Urinary bladder (tissue), 4 donors: Measurements from ENCODE around the gene MBD3L3. TPM values are rescaled to one million over a fixed set of nuclear protein-coding genes. Genes with fewer than 3 reads are reported as not detected.
"Not testable (repeated sequence)": the region's sequence is repeated elsewhere in the genome, so short reads cannot be mapped to it uniquely, and the experiment has no call there.

Experiments used
- DNase-seq: peaks from one replicate; pipeline ENCODE4 v3.0.0-alpha.2; 2015; ENCODE audit errors: extremely low spot score
- H3K27ac ChIP-seq: one replicate; pipeline ENCODE4 v1.5.1; 2013; ENCODE audit warnings: low read depth, mild to moderate bottlenecking, moderate library complexity
- H3K36me3 ChIP-seq: one replicate; pipeline ENCODE4 v1.6.1; 2013; ENCODE audit warnings: mild to moderate bottlenecking, moderate library complexity; ENCODE audit not compliant: insufficient read depth
- H3K4me1 ChIP-seq: one replicate; pipeline ENCODE4 v1.6.1; 2013; ENCODE audit warnings: mild to moderate bottlenecking, moderate library complexity; ENCODE audit not compliant: insufficient read depth
- H3K4me3 ChIP-seq: one replicate; pipeline ENCODE4 v1.5.1; 2013; ENCODE audit warnings: low read depth, low read length
- WGBS: extraction: QIAGEN DNeasy Blood & Tissue Kit; methylation state at CpG from one replicate; pipeline ENCODE4 v1.1.7; 2013; 5-methylcytosine and 5-hydroxymethylcytosine counted together
- polyA plus RNA-seq: library from polyadenylated mRNA; stranded (reverse); fragments of 200-250 nt; gene quantifications from one replicate; pipeline ENCODE4 v1.2.3, GENCODE V29; 2013
- total RNA-seq: library from RNA; depleted of rRNA; stranded (reverse); fragments of >200 nt; gene quantifications from one replicate; pipeline ENCODE4 v1.2.3, GENCODE V29; 2014
- donor health status: healthy with polysubstance abuse.
- donor health status: healthy.

Gene MBD3L3
- total and polyA plus RNA-seq, 2 donors = not detected

- H3K4me1 ChIP-seq, H3K27ac ChIP-seq, H3K4me3 ChIP-seq, H3K36me3 ChIP-seq, DNase-seq: not testable (repeated sequence)
- no CpG with 5 or more reads among the region's 7 CpGs for WGBS
Measured at GRCh38 chr19:7049021-7049420, 9.5 kb downstream of the MBD3L3 start, which contains the start of gene MBD3L2. Gene MBD3L2, plus strand, starts transcription at chr19:7049321. Its CDS starts 53 bp downstream, at chr19:7049374.

DNA sequence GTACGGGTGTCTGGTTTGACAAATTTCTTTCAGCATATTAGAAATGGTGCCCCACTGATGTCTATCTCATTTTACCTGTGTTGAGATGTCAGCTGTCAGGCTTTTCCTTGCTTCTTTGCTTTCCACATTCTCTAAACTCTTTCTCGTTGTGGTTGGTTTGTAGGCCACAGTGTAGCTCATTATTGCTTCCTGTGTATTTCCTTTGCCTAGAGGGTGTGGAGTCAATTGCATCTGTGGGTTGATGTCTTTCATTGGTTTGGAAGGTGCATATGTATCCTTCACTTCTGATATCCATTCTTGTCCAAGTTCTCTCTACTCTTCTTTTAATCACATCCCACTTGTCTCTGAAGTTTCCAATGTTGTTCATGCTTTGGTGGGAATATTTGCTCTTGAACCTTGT is 16.9 kb downstream of the MBD3L3 start:
- not testable (repeated sequence) for DNase-seq, H3K4me1 ChIP-seq, H3K36me3 ChIP-seq, H3K27ac ChIP-seq, H3K4me3 ChIP-seq
- WGBS = no CpG with 5 or more reads among the region's 2 CpGs

GRCh38 chr19:7040079-7040478 is 18.4 kb downstream of the MBD3L3 start, which contains the start of gene MBD3L4:
Gene MBD3L4, minus strand, starts transcription at chr19:7040179. Its CDS starts 35 bp downstream, at chr19:7040144.
- WGBS = no CpG with 5 or more reads among the region's 9 CpGs
- not testable (repeated sequence) for H3K4me3 ChIP-seq, DNase-seq, H3K4me1 ChIP-seq, H3K27ac ChIP-seq, H3K36me3 ChIP-seq

GRCh38 chr19:7030278-7030677 is 28.2 kb downstream of the MBD3L3 start, which contains the start of gene MBD3L5:
Gene MBD3L5, plus strand, starts transcription at chr19:7030578. Its CDS starts 34 bp downstream, at chr19:7030612.
- not testable (repeated sequence) for H3K4me1 ChIP-seq, H3K4me3 ChIP-seq, H3K36me3 ChIP-seq, H3K27ac ChIP-seq, DNase-seq
- WGBS = no CpG with 5 or more reads among the region's 9 CpGs

DNA sequence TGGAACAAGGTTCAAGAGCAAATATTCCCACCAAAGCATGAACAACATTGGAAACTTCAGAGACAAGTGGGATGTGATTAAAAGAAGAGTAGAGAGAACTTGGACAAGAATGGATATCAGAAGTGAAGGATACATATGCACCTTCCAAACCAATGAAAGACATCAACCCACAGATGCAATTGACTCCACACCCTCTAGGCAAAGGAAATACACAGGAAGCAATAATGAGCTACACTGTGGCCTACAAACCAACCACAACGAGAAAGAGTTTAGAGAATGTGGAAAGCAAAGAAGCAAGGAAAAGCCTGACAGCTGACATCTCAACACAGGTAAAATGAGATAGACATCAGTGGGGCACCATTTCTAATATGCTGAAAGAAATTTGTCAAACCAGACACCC is 29.7 kb downstream of the MBD3L3 start:
- H3K4me1 ChIP-seq, H3K4me3 ChIP-seq, DNase-seq, H3K27ac ChIP-seq, H3K36me3 ChIP-seq: not testable (repeated sequence)
- WGBS = no CpG with 5 or more reads among the region's 1 CpG

GRCh38 chr19:7021331-7021730 is 37.1 kb downstream of the MBD3L3 start, which contains the start of gene MBD3L2B:
Gene MBD3L2B, minus strand, starts transcription at chr19:7021431. Its CDS starts 34 bp downstream, at chr19:7021397.
- H3K27ac ChIP-seq, H3K4me3 ChIP-seq, H3K36me3 ChIP-seq, H3K4me1 ChIP-seq, DNase-seq: not testable (repeated sequence)
- WGBS = no CpG with 5 or more reads among the region's 6 CpGs

DNA sequence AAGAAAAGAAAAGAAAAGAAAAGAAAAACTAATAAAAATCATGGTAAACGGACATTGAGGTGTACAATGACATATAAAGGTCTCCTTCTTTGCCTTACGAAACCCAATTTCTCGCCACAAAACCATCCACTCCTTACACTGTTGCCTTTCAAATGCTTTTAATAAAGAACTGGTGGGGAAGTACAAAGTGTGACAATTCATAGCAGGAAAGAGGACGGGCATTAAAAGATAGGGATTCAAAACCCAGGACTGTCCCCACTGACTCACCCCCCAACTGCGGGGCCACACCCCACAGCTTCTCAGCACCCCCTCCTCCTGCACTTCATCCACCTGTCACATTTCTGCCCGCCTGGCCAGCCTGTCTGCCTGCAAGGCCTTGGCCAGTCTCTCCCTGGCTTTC is 39.6 kb downstream of the MBD3L3 start:
- Histone ChIP-seq H3K4me1 (no peaks in the 10 kb centered on the region), H3K36me3 (no peaks in the 10 kb centered on the region), H3K4me3 (no peak overlapping the region), H3K27ac (no peak overlapping the region)
- 77% methylated on average over 6 of the region's 6 CpGs for WGBS
- DNase-seq = no peak

DNA sequence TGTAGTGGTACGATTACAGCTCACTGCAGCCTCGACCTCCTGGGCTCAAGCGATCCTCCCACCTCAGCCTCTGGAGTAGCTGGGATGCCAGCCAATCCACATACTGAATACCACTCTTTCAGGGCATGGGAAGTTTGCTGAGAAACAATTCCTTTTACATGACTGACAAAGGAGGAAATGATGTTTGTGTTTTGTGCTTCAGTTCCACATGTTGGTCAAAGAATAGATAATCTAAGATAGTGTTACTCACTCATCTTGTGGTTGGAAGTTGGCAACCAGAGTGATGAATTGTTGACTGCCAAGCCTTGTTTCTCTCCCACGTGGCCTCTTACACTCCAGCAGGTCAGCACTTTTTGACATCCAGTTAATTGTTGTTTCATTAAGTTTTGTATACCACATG is 44.8 kb downstream of the MBD3L3 start:
- Histone ChIP-seq H3K27ac (no peak overlapping the region), H3K36me3 (no peaks in the 10 kb centered on the region), H3K4me1 (no peaks in the 10 kb centered on the region), H3K4me3 (no peak overlapping the region)
- DNase-seq = no peak
- WGBS = 65% methylated on average over 4 of the region's 4 CpGs

GRCh38 chr19:7010722-7011593 is 47.5 kb downstream of the MBD3L3 start:
- no peaks in the 10 kb centered on the region for H3K36me3 ChIP-seq
- DNase-seq = no peak
- H3K4me3 ChIP-seq = no peak overlapping the region
- no peaks in the 10 kb centered on the region for H3K4me1 ChIP-seq
- WGBS = 84% methylated on average over 12 of the region's 12 CpGs
- H3K27ac ChIP-seq = no peak overlapping the region

GRCh38 chr19:7007859-7008258 is 50.6 kb downstream of the MBD3L3 start:
- Histone ChIP-seq H3K27ac (no peak overlapping the region), H3K4me3 (no peak overlapping the region), H3K36me3 (no peaks in the 10 kb centered on the region), H3K4me1 (no peaks in the 10 kb centered on the region)
- 68% methylated on average over 4 of the region's 4 CpGs for WGBS
- no peak for DNase-seq

Other genes with a start within 250 kb of the MBD3L3 start
- 0.53 TPM for gene ADGRE1, start 171.1 kb downstream of the MBD3L3 start, total RNA-seq
- gene ADGRE1, start 171.1 kb downstream of the MBD3L3 start, polyA plus RNA-seq = 0.10 TPM
- not detected for gene MBD3L2B, start 37.2 kb downstream of the MBD3L3 start, total RNA-seq
- gene MBD3L2B, start 37.2 kb downstream of the MBD3L3 start, polyA plus RNA-seq = not detected
- not detected for gene MBD3L5, start 28.1 kb downstream of the MBD3L3 start, total RNA-seq
- not detected for gene MBD3L5, start 28.1 kb downstream of the MBD3L3 start, polyA plus RNA-seq
- not detected for gene MBD3L4, start 18.5 kb downstream of the MBD3L3 start, total RNA-seq
- not detected for gene MBD3L4, start 18.5 kb downstream of the MBD3L3 start, polyA plus RNA-seq
- gene MBD3L2, start 9.4 kb downstream of the MBD3L3 start, total RNA-seq = not detected
- not detected for gene MBD3L2, start 9.4 kb downstream of the MBD3L3 start, polyA plus RNA-seq
- gene ZNF557, start 11.0 kb upstream of the MBD3L3 start, total RNA-seq = 20.8 TPM
- 2.4 TPM for gene ZNF557, start 11.0 kb upstream of the MBD3L3 start, polyA plus RNA-seq
- gene INSR, start 235.7 kb upstream of the MBD3L3 start, total RNA-seq = 38.6 TPM
- gene INSR, start 235.7 kb upstream of the MBD3L3 start, polyA plus RNA-seq = 15.3 TPM